Ovary (tissue), 9 donors: ENCODE data around the gene GLTP. TPM values are rescaled to one million over a fixed set of nuclear protein-coding genes. Genes with fewer than 3 reads are reported as not detected.

Source experiments
- DNase-seq, 5 donors: peaks; one replicate each; pipeline ENCODE4 v3.0.0-alpha.2; 2019 to 2020
- H3K27ac ChIP-seq, 2 donors: fragments of 200-600 bp; one replicate each; pipeline versions ENCODE4 v1.5.1 to v1.8.0; 2019 to 2022
- H3K27me3 ChIP-seq: fragments of 200-600 bp; one replicate; pipeline ENCODE4 v1.8.0; 2022
- H3K36me3 ChIP-seq: fragments of 200-600 bp; sonication (generic); one replicate; pipeline ENCODE4 v1.5.1; 2019
- H3K4me1 ChIP-seq: one replicate; pipeline ENCODE4 v1.8.1; 2013; ENCODE audit warnings: mild to moderate bottlenecking, moderate library complexity; ENCODE audit not compliant: insufficient read depth
- H3K4me3 ChIP-seq: fragments of 200-600 bp; sonication (generic); one replicate; pipeline ENCODE4 v1.5.1; 2017
- H3K9me3 ChIP-seq, 2 donors: fragments of 200-600 bp in 1 of 2; sonication (generic) in 1 of 2; one replicate each; pipeline versions ENCODE4 v1.5.1 to v1.8.1; 2013 to 2019; ENCODE audit warnings: mild to moderate bottlenecking in 1 of 2, moderate library complexity in 1 of 2
- EP300 ChIP-seq: sonication (generic); formaldehyde crosslinking; IDR thresholded peaks from one replicate; pipeline ENCODE4 v1.6.1; 2017; ENCODE audit warnings: antibody characterized with exemption
- POLR2A ChIP-seq: fragments of 450-650 bp; IDR thresholded peaks from one replicate; pipeline ENCODE4 v1.6.1; 2017; ENCODE audit warnings: antibody characterized with exemption, mild to moderate bottlenecking, moderate library complexity
- WGBS, 3 donors: extraction: QIAGEN DNeasy Blood & Tissue Kit in 1 of 3; methylation state at CpG; one replicate each; pipeline versions ENCODE4 v1.1.5 to v1.1.7; 2013 to 2017; 5-methylcytosine and 5-hydroxymethylcytosine counted together
- intact Hi-C, 4 donors: fragments of 100-400 bp; cut with DNase I; formaldehyde crosslinking; loops; one replicate each; pipeline versions ENCODE4 v1.11.0 to v1.15.1; 2022 to 2023
- polyA plus RNA-seq, 2 donors: library from polyadenylated mRNA; stranded (reverse); fragments of 200-250 nt in 1 of 2; fragments of 350-450 nt in 1 of 2; fragmentation: Illumina TruSeq in 1 of 2; extraction: RNeasy Lipid Tissue Mini Kit (QIAGEN cat#74804) in 1 of 2; gene quantifications; one replicate each; pipeline ENCODE4 v1.2.3, GENCODE V29; 2013 to 2014
- total RNA-seq, 7 donors: library from RNA; depleted of rRNA in 2 of 7; stranded (reverse); fragments of >200 nt in 2 of 7; fragmentation: NEBNext Ultra II Directional in 3 of 7; extraction: Animal tissue kit (Norgen Biotek cat#: 25700) in 3 of 7; gene quantifications; one replicate each; pipeline versions ENCODE4 v1.1.0 to v1.2.4, GENCODE V29; 2016 to 2023
- TF ChIP-seq, protein P1 (sequence below), 3 donors: fragments of 450-650 bp in 2 of 3; fragments of 200-600 bp in 1 of 3; IDR thresholded peaks; one replicate each; pipeline versions ENCODE4 v1.5.1 to v1.8.0; 2016 to 2022; ENCODE audit warnings: antibody characterized with exemption in 3 of 3, mild to moderate bottlenecking in 1 of 3
- donor health status: DM: no; HTN: no; CAD: no; lungs with moderate emphysema.
- donor health status: DM: no; HTN: no; CAD: no.
- donor health status: Bipolar disorder and iron deficiency.
- donor health status: DM: yes; HTN: yes; CAD: no.
- donor health status: DM: no; HTN: no; CAD: no.
- donor health status: DM: yes; HTN: yes; CAD: no.

GLTP gene
- total and polyA plus RNA-seq, 9 donors: 15.5 to 37.2 (median 26.3) TPM

DNA sequence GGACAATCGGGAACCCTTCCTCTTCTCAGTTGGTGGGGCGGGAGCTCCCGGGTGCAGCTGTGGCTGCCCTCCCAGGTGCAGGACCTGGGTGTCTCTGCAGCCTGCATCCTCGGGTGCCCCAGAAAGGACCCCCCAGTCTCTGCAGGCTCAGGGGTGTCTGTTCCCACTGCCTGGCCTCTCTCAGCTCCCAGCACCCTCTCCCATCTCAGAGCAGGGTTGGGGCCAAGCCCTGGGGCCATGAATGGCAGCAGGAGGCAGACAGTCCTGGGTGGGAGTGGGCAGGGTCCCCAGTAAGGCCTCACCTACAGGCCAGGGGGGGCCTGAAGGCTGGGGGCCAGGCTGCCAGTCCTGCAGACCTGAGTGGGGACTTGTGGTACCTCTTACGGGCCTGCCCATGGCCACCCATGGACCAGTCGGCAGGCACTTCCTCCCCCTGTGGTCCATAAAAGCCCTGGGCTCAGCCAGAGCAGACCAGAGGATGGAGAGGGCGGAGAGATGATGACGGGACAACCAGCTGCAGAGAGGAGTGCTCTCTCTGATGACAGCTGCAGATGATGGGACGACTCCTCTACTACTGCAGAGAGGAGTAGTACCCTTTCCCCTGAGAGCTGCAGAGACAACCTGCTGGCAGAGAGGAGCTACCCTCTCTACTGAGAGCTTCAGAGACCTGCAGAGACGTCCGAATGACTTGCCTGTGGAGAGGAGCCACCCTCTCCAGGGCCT lies 46.3 kb upstream of the GLTP start:
- no peak for TF ChIP-seq POLR2A
- TF ChIP-seq, protein P1, sequence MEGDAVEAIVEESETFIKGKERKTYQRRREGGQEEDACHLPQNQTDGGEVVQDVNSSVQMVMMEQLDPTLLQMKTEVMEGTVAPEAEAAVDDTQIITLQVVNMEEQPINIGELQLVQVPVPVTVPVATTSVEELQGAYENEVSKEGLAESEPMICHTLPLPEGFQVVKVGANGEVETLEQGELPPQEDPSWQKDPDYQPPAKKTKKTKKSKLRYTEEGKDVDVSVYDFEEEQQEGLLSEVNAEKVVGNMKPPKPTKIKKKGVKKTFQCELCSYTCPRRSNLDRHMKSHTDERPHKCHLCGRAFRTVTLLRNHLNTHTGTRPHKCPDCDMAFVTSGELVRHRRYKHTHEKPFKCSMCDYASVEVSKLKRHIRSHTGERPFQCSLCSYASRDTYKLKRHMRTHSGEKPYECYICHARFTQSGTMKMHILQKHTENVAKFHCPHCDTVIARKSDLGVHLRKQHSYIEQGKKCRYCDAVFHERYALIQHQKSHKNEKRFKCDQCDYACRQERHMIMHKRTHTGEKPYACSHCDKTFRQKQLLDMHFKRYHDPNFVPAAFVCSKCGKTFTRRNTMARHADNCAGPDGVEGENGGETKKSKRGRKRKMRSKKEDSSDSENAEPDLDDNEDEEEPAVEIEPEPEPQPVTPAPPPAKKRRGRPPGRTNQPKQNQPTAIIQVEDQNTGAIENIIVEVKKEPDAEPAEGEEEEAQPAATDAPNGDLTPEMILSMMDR (IDR thresholded peaks at IDR 0.05): no peak
- no peak for TF ChIP-seq EP300

GRCh38 chr12:109926016-109926415 lies 45.7 kb upstream of the GLTP start:
- Histone ChIP-seq H3K27me3 (no peaks in the 10 kb centered on the region), H3K4me3 (no peak overlapping the region), H3K36me3 (no peaks in the 10 kb centered on the region), H3K4me1 (peaks cover 6% of the 10 kb centered on the region), H3K9me3 (no peaks in the 10 kb centered on the region), H3K27ac (no peak overlapping the region)
- TF ChIP-seq, protein P1 (IDR thresholded peaks at IDR 0.05): no peak
- TF ChIP-seq POLR2A: no peak
- TF ChIP-seq EP300: no peak
- no peak for DNase-seq
- intact Hi-C loops: no loop called here
- WGBS, 3 donors: 94 to 97% (median 95%) methylated on average over 8 of the region's 8 CpGs

More for the DNA sequence above, 46.3 kb upstream of the GLTP start:
- WGBS, 3 donors: 88 to 95% (median 89%) methylated on average over 11 of the region's 11 CpGs
- Histone ChIP-seq H3K27me3 (no peaks in the 10 kb centered on the region), H3K9me3 (no peaks in the 10 kb centered on the region), H3K4me1 (peaks cover 6% of the 10 kb centered on the region), H3K27ac (no peak overlapping the region), H3K36me3 (no peaks in the 10 kb centered on the region), H3K4me3 (no peak overlapping the region)
- DNase-seq: no peak
- intact Hi-C loops: no loop called here

DNA sequence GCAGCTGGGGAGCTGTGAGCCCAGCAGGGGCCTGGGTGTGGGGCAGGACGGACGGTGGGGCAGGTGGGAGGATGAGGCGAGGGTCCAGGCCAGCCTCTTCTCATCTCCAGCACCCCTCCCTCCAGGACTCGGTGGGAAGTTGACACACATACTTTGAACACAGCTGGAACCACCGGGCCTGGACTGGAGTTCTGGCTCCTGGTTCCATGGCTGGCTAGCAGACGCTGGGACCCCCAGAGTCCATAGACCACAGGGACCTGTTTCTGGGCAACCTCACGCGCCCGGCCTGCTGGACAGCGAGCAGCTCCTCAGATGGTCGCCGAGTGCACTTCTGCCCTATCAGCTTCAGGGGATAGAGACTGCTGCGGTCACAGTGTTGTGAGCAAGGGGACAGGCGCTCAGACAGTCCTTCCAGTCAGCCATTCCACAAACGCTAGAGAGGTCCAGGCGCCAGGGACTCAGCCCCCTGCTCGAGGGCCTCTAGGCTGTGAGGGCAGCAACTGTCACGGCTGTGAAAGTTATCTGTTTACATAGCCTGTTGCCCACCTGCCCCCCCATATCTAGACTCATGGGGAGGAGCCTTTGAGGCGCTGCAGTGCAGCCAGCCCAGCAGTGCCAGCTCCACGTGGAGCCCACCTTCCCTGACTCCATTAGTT lies 45.0 kb upstream of the GLTP start:
- Histone ChIP-seq H3K27ac (no peak overlapping the region), H3K27me3 (no peaks in the 10 kb centered on the region), H3K9me3 (no peaks in the 10 kb centered on the region), H3K36me3 (no peaks in the 10 kb centered on the region), H3K4me1 (peaks cover 5% of the 10 kb centered on the region), H3K4me3 (no peak overlapping the region)
- intact Hi-C loops: no loop called here
- TF ChIP-seq POLR2A (no peak), EP300 (no peak)
- TF ChIP-seq, protein P1 (IDR thresholded peaks at IDR 0.05): no peak
- DNase-seq: no peak
- 67 to 74% (median 72%) methylated on average over 20 of the region's 20 CpGs for WGBS, 3 donors

DNA sequence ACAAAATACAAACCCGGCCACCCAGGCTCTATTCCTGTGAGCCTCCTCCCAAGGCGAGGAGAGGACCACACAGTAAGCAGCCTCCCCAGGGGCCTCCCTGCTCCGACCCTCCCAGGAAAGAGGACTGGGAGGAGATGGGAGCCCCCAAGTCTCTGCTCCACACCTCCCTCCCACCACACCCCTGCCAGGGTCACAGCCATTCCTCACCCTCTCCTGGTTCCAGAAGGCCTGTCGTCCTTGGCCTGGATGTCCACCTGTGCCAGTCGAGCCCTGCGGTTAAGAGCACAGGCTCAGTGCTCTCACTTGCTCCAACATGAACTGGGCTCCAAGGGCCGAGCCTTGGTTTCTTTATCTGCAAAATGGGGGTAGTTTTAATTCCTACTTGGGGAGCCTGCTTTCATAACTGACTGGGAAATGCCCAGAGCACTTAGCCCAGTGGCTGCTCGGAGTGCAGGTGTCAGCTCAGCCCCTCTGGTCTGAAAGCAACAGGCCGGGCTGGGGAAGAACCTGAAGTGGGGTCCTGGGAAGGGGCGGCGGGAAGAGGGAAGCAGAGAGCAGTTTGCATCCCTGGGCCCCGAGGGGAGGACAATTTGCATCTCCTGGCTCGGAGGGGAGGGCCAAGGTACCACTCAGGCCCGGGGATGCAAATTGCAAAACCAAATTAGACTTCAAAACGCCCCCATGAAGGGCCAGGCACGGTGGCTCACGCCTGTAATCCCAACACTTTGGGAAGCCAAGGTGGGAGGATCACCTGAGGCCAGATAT lies 43.3 kb upstream of the GLTP start:
- Histone ChIP-seq H3K4me3 (no peak overlapping the region), H3K36me3 (no peaks in the 10 kb centered on the region), H3K27me3 (no peaks in the 10 kb centered on the region), H3K27ac (no peak overlapping the region), H3K9me3 (no peaks in the 10 kb centered on the region), H3K4me1 (no peaks in the 10 kb centered on the region)
- WGBS, 3 donors: 60 to 70% (median 68%) methylated on average over 17 of the region's 17 CpGs
- intact Hi-C loops: loop anchor here in 1 of 4 donors (1.0 kb wide), 1 partner anchor 45 kb away; no protein-coding TSS in a partner anchor
- no peak for DNase-seq
- no peak for TF ChIP-seq EP300
- no peak for TF ChIP-seq POLR2A
- TF ChIP-seq, protein P1 (IDR thresholded peaks at IDR 0.05): no peak
